Peyer's patch (tissue), 4 donors: ENCODE results near the gene HARS1.
"Not testable (repeated sequence)": the region's sequence is repeated elsewhere in the genome, so short reads cannot be mapped to it uniquely, and the experiment has no call there.

ENCODE experiments used
- POLR2A ChIP-seq, 2 donors: fragments of 450-650 bp; IDR thresholded peaks; one replicate each; pipeline ENCODE4 v1.5.1; 2017; ENCODE audit warnings: antibody characterized with exemption in 2 of 2, mild to moderate bottlenecking in 2 of 2, moderate library complexity in 2 of 2
- TF ChIP-seq, protein P1 (sequence below), 6 experiments: fragments of 450-650 bp in 4 of 6; fragments of 200-600 bp in 2 of 6; sonication (generic) in 1 of 6; IDR thresholded peaks; one replicate each; pipeline ENCODE4 v1.5.1; 2017 to 2019; ENCODE audit warnings: antibody characterized with exemption in 6 of 6, mild to moderate bottlenecking in 3 of 6, moderate library complexity in 1 of 6

DNA sequence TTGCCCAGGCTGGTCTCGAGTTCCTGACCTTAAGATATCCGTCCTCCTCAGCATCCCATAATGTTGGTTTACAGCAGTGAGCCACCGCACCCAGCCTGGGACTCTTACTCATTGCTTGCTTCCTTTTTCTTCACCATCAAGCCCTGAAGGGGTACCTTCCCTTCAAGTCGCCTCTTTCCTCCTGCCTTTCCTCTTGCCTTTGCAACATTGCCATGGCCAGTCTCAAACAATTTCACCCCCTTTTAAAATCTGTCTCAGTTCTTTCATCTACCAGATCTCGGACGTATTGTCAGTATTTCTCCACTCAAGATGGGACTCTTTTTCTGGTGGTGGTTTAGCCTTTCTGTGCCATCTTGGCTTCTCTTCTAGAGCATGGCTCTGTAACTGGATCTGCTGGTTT lies 29.6 kb upstream of the HARS1 start:
- TF ChIP-seq POLR2A (IDR thresholded peaks at IDR 0.05) = not testable (repeated sequence)
- TF ChIP-seq, protein P1, sequence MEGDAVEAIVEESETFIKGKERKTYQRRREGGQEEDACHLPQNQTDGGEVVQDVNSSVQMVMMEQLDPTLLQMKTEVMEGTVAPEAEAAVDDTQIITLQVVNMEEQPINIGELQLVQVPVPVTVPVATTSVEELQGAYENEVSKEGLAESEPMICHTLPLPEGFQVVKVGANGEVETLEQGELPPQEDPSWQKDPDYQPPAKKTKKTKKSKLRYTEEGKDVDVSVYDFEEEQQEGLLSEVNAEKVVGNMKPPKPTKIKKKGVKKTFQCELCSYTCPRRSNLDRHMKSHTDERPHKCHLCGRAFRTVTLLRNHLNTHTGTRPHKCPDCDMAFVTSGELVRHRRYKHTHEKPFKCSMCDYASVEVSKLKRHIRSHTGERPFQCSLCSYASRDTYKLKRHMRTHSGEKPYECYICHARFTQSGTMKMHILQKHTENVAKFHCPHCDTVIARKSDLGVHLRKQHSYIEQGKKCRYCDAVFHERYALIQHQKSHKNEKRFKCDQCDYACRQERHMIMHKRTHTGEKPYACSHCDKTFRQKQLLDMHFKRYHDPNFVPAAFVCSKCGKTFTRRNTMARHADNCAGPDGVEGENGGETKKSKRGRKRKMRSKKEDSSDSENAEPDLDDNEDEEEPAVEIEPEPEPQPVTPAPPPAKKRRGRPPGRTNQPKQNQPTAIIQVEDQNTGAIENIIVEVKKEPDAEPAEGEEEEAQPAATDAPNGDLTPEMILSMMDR (IDR thresholded peaks at IDR 0.05) = not testable (repeated sequence)
